DOHH2 (cell line): ENCODE measurements around the gene GRB2.

Experiments
- CTCF ChIP-seq: fragments of 200-600 bp; sonication (generic); IDR thresholded peaks from one replicate; pipeline ENCODE4 v1.5.1; 2014; ENCODE audit warnings: antibody characterized with exemption, mild to moderate bottlenecking, low read depth, low read length; ENCODE audit not compliant: poor library complexity, severe bottlenecking
- EZH2phosphoT487 ChIP-seq: fragments of 200-600 bp; sonication (generic); IDR thresholded peaks from 2 replicates; pipeline ENCODE4 v1.6.1; 2017; ENCODE audit warnings: borderline replicate concordance, mild to moderate bottlenecking, antibody characterized with exemption, low read length, moderate library complexity, mixed read lengths

- TF ChIP-seq CTCF: no peak
- TF ChIP-seq EZH2phosphoT487: no peak
Observed at GRCh38 chr17:75386430-75386829, 19.0 kb downstream of the GRB2 start.
